BJ (cell line): ENCODE data around the gene GP1BB. TPM values are rescaled to one million over a fixed set of nuclear protein-coding genes. Genes with fewer than 3 reads are reported as not detected.
A peak's percentile ranks its signal among the peaks of the same experiment; 100 is the strongest.

Experiments
- CTCF ChIA-PET: fragments of 350-600 bp; formaldehyde crosslinking; extraction: SDS; loops from one replicate; lab custom pipeline; 2021; ENCODE audit warnings: antibody characterized with exemption, inconsistent platforms; lab: Yijun Ruan, JAX
- POLR2A ChIA-PET: fragments of 300-600 bp; sonication (Branson Sonifier 250); formaldehyde crosslinking; extraction: SDS; loops from one replicate; lab custom pipeline; 2021; ENCODE audit warnings: antibody characterized with exemption; lab: Charles Lee
- DNase-seq: peaks from one replicate; pipeline ENCODE4 v3.0.0-alpha.2; 2011; ENCODE audit warnings: low read depth
- H3K27me3 ChIP-seq: 2 replicates; pipeline ENCODE4 v1.6.0; 2011; ENCODE audit warnings: low read length; ENCODE audit not compliant: control insufficient read depth, insufficient read depth
- H3K36me3 ChIP-seq: 2 replicates; pipeline ENCODE4 v1.5.1; 2011; ENCODE audit warnings: low read length; ENCODE audit not compliant: control insufficient read depth, insufficient read depth
- H3K4me3 ChIP-seq: 2 replicates; pipeline ENCODE4 v1.5.1; 2011; ENCODE audit warnings: low read depth, mild to moderate bottlenecking, control low read depth, low read length
- polyA plus RNA-seq: library from polyadenylated mRNA; depleted of rRNA; stranded (reverse); fragments of >200 nt; gene quantifications from 2 replicates; pipeline ENCODE4 v1.2.3, GENCODE V29; 2011
- TF ChIP-seq, protein P1 (sequence below): IDR thresholded peaks from 2 replicates; pipeline ENCODE4 v1.5.1; 2011; ENCODE audit warnings: low read depth, mild to moderate bottlenecking, control low read depth, inconsistent platforms, low read length, moderate library complexity; ENCODE audit not compliant: insufficient read depth

Gene GP1BB
- polyA plus RNA-seq, 1 experiment, result 4.2 TPM

DNA sequence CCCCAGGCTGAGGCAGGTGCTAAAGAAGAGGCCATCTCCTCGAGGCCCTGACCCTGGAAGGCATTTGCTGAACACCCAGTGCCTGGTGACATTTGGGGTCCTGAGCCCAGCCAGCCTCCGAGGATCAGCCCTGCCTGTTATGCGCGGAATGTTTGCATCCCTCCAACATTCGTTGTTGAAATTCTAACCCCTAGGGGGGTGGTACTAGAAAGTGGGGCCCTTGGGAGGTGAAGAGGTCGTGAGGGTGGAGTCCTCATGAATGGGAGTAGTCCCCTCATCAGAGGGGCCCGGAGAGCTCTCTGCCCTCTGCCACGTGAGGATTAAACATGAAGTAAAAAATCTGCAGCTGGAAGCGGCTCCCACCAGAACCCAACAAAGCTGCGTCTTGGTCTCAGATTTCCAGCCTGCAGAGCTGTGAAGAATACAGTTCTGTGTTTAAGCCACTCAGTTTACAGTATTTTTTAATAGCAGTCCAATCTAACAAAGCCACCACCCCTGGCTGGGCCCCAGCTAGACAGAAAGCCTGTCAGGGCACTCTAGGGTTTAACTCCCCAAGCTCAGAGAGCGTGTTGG is 44.3 kb upstream of the GP1BB start:
- Histone ChIP-seq H3K36me3 (no peaks in the 10 kb centered on the region), H3K4me3 (no peak overlapping the region), H3K27me3 (peaks cover 2% of the 10 kb centered on the region)
- ChIA-PET POLR2A (no interaction called here), CTCF (interaction anchor here (0.7 to 3.9 kb wide), 17 partner anchors 8 to 334 kb away, joined by 3 to 62 read pairs (median 6); no protein-coding TSS in a partner anchor)
- no peak for DNase-seq
- TF ChIP-seq, protein P1, sequence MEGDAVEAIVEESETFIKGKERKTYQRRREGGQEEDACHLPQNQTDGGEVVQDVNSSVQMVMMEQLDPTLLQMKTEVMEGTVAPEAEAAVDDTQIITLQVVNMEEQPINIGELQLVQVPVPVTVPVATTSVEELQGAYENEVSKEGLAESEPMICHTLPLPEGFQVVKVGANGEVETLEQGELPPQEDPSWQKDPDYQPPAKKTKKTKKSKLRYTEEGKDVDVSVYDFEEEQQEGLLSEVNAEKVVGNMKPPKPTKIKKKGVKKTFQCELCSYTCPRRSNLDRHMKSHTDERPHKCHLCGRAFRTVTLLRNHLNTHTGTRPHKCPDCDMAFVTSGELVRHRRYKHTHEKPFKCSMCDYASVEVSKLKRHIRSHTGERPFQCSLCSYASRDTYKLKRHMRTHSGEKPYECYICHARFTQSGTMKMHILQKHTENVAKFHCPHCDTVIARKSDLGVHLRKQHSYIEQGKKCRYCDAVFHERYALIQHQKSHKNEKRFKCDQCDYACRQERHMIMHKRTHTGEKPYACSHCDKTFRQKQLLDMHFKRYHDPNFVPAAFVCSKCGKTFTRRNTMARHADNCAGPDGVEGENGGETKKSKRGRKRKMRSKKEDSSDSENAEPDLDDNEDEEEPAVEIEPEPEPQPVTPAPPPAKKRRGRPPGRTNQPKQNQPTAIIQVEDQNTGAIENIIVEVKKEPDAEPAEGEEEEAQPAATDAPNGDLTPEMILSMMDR, result no peak

DNA sequence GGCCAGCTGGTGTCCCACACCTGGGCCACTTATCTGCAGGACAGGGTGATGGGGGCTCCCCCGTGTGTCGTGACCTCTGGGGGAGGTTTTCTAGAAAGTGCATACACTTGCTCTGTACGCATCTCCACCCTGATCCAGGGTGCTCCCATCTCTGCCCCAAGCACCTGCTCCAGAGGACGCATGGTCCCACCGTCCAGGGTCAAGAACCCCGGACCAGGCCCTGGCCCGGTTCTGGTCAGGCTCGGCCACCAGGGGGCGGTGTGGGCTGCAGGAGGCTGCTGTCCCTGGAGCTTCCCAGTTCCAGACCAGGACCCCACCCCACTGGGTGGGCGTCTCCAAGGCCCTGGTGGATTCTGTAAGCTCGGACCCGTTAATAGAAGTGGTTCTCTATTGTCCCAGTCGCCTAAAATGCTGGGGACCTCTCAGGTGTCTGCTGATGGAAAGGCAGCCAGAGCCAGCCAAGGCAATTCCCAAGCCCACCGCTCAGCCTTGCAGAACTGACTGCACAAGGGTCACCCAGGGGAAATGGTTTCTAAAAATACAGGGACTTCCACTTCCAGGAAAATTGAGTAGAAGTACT is 43.7 kb upstream of the GP1BB start:
- H3K36me3 ChIP-seq, result no peaks in the 10 kb centered on the region
- CTCF ChIA-PET, result interaction anchor here (0.6 to 3.9 kb wide), 22 partner anchors 9 to 333 kb away, joined by 3 to 62 read pairs (median 4); no protein-coding TSS in a partner anchor
- no peak overlapping the region for H3K4me3 ChIP-seq
- no peak for DNase-seq
- H3K27me3 ChIP-seq, result no peaks in the 10 kb centered on the region
- POLR2A ChIA-PET, result no interaction called here
- TF ChIP-seq, protein P1, result peak; percentile 90

DNA sequence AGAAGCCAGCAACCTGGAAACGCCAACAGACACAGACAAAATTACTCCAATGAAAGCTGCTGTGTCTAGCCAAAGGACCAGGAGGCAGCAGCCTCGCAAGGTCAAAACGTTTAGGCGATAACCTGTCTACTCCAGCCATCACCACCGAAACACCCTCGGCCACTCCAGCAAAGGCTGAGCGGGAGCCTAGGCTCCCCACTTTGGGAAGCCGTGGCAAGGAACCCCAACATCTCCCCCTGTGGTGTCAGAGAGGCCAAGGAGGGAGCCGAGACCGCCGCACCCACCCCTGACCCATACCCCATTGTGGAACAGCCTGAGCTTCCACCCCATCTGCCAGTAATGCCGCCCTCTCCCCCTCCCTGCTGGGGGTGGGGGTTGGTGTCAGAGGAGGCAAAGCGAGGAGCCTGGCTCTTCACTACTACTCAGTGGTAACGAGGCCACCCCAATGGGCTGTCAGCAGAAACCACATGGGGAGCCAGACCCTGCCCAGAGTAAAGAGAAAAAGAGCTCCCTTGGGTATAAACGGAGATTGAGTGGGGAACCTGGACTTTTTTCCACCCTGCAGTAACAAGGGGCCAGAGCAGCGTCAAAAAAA is 43.0 kb upstream of the GP1BB start:
- no peak overlapping the region for H3K4me3 ChIP-seq
- no peak for DNase-seq
- TF ChIP-seq, protein P1, result no peak
- H3K36me3 ChIP-seq, result no peaks in the 10 kb centered on the region
- ChIA-PET CTCF (interaction anchor here (0.6 to 3.9 kb wide), 16 partner anchors 8 to 268 kb away, joined by 3 to 62 read pairs (median 6); no protein-coding TSS in a partner anchor), POLR2A (no interaction called here)
- H3K27me3 ChIP-seq, result no peaks in the 10 kb centered on the region

DNA sequence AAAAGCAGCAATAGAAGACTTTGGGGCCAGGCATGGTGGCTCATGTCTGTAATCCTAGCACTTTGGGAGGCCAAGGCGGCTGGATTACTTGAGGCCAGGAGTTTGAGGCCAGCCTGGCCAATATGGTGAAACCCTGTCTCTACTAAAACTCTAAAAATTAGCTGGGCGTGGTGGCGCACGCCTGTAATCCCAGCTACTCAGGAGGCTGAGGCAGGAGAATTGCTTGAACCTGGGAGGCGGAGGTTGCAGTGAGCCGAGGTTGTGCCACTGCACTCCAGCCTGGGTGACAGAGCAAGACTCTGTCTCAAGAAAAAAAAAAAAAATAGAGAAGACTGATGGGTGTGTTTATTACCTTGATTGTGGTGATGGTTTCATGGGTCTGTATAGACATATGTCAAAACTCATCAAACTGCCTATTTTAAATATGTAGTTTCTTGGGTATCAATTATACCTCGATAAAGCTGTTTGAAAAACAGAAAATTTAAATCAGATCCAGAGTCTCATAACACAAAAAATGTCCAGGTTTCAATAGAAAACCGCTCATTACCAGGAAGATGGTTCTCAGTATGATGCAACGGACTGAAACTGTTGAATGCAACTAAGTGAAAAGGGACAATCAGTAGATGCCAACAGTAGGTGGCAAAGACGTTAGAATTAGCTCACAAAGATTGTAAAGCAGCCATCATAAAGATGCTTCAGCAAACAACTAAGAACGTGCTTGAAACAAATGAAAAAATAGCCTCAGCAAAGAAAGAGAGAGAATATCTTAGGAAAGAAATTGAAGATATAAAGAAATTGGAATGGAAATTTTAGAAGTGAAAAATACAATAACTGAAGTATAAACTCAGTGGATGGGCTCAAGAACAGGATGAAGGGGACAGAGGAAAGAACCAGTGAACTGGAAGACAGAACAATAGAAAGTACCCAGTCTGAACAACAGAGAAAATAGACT is 42.2 kb upstream of the GP1BB start:
- TF ChIP-seq, protein P1, result no peak
- POLR2A ChIA-PET, result no interaction called here
- Histone ChIP-seq H3K4me3 (no peak overlapping the region), H3K27me3 (no peaks in the 10 kb centered on the region), H3K36me3 (no peaks in the 10 kb centered on the region)
- CTCF ChIA-PET, result interaction anchor here (2.5 to 3.9 kb wide), 5 partner anchors 7 to 36 kb away, joined by 11 to 62 read pairs (median 15); no protein-coding TSS in a partner anchor
- no peak for DNase-seq
